Activated CD8-positive, alpha-beta memory T cell treated with anti-CD3 and anti-CD28 coated beads for 36 hours (primary cell): ENCODE measurements around the gene LECT2. TPM values are rescaled to one million over a fixed set of nuclear protein-coding genes. Genes with fewer than 3 reads are reported as not detected.

ENCODE experiments used
- CTCF ChIA-PET: fragments of 350-600 bp; sonication (Branson Sonifier 250); formaldehyde crosslinking; loops from one replicate; lab custom pipeline; 2021; ENCODE audit warnings: antibody characterized with exemption; lab: Charles Lee
- POLR2A ChIA-PET: fragments of 350-600 bp; sonication (Branson Sonifier 250); formaldehyde crosslinking; loops from one replicate; lab custom pipeline; 2021; ENCODE audit warnings: antibody characterized with exemption; lab: Charles Lee
- total RNA-seq, 2 experiments: library from RNA; stranded (reverse); gene quantifications; one replicate each; pipeline ENCODE4 v1.2.3, GENCODE V29; 2021

Gene LECT2
- total RNA-seq, 2 experiments from 2014 or later: not detected

DNA sequence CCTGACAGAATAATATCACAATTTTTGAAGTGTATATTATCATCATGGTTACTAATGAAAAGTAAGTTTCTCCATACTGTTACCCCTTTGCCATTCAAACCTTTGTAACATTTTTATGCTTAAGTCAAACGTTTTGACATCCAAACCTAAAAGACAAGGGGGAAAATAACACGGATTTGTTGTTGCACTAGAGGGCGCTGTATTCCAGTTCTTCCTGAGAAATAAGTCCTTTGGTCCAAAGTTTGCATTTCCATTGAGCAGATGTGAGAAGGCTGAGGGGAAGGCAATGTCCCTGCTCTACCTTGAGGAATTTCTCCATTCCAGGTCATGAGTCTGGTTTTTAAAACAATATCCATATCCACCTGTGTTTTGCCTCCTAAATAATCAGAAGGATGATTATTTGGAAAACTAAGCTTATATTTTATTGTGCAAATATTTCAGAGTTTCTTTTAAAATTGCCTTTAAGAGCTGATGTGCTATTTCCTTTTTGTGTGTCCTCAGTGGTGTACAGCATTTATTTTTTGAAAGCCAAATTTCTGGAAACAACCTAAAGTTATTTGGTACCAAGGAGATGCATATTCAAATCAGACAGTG is 9.7 kb downstream of the LECT2 start:
- POLR2A ChIA-PET: no interaction called here
- CTCF ChIA-PET: interaction anchor here (0.6 to 1.3 kb wide), 6 partner anchors 16 to 138 kb away, joined by 3 read pairs; no protein-coding TSS in a partner anchor

DNA sequence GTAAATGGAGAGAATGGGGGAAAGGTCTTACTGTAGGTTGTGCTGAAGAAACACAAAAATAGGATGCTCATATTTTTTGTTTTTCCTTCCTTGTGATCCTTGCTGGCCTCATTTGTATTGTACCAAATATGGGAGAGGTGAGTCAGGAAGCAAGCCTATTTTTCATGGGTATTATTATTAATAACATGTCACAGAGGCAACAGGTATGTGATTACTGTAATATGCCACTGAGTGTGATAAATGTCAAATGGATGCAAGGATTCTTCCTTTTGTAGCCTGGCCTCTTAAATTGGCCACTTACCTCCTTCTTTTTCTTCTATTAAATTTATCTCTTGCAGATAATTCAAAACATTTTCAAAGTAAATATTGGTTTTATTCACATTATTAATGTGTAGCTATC is 10.2 kb downstream of the LECT2 start:
- CTCF ChIA-PET: interaction anchor here (0.9 to 1.3 kb wide), 3 partner anchors 17 to 135 kb away, joined by 3 read pairs; no protein-coding TSS in a partner anchor

DNA sequence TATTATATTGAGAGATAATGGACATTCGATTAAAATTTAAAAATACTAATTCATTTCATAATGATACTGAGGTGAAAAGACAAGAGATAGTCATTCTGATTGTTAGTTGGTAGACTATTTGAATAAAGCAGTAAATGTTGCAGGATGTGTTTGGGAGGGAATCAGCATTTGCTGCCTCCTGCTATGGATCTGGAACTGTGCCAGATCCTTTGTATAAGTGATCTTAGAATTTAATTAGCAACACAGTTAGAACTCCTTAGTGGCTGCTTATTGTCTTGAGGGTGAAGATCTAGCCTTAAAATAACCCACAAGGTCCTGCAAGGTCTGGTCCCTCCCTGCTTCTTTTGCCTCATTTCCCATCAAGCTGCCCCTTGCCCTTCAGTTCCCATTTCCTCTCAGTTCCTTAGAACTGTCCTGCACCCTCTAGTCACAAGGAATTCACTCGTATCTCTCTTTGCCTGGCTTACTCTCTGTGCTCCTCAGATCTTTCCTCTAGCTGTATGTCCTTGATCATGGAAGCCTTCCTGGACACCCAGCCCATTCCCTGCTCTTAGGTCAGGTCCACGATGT is 12.5 kb downstream of the LECT2 start:
- CTCF ChIA-PET: interaction anchor here (1.3 kb wide), 1 partner anchor 139 kb away, joined by 4 read pairs; no protein-coding TSS in a partner anchor
- POLR2A ChIA-PET: no interaction called here

More for the DNA sequence above, 10.2 kb downstream of the LECT2 start:
- POLR2A ChIA-PET: no interaction called here

DNA sequence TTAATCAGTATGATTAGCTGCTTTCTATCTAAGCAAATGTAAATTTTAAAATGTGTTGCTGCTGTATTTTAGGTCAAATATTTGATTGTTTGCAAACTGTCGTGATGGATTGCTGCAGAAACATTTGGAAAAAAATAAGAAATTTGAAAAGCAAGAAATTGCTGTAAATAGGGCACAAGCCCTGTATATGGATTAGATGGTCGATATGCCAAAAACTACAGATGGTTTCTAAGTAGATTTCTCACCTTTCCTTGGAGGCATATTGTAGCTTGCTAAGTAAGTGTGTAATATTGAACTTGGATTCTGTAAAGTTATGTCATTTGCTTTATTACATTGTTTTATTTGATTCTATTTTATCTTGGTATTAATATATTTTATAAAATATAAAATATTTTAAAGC is 13.1 kb downstream of the LECT2 start:
- ChIA-PET CTCF (no interaction called here), POLR2A (no interaction called here)

- ChIA-PET CTCF (interaction anchor here (0.7 kb wide), 1 partner anchor 8 kb away, joined by 3 read pairs; no protein-coding TSS in a partner anchor), POLR2A (no interaction called here)
Observed at GRCh38 chr5:135937245-135937911, 17.4 kb downstream of the LECT2 start.

DNA sequence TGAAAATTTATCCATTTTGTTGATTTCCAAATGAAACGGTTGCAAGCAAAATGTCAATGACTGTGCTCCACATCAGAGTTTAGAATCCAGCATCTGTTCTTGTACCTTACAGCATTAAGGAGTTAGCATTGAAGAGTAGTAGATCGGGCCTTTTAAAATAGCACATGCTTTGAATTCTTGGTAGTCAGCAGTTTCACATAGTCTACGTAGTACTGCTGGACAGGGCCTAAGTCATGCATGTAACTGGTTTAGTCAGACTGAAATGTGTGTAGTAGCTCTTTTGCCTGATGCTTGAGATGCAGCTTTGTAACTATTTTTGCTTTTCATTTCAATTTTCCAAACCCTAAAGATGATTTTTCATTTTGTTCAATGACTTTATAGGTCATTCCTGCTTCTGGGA is 19.8 kb downstream of the LECT2 start:
- ChIA-PET POLR2A (no interaction called here), CTCF (no interaction called here)

GRCh38 chr5:135930949-135931295 is 23.9 kb downstream of the LECT2 start:
- POLR2A ChIA-PET: no interaction called here
- CTCF ChIA-PET: no interaction called here

DNA sequence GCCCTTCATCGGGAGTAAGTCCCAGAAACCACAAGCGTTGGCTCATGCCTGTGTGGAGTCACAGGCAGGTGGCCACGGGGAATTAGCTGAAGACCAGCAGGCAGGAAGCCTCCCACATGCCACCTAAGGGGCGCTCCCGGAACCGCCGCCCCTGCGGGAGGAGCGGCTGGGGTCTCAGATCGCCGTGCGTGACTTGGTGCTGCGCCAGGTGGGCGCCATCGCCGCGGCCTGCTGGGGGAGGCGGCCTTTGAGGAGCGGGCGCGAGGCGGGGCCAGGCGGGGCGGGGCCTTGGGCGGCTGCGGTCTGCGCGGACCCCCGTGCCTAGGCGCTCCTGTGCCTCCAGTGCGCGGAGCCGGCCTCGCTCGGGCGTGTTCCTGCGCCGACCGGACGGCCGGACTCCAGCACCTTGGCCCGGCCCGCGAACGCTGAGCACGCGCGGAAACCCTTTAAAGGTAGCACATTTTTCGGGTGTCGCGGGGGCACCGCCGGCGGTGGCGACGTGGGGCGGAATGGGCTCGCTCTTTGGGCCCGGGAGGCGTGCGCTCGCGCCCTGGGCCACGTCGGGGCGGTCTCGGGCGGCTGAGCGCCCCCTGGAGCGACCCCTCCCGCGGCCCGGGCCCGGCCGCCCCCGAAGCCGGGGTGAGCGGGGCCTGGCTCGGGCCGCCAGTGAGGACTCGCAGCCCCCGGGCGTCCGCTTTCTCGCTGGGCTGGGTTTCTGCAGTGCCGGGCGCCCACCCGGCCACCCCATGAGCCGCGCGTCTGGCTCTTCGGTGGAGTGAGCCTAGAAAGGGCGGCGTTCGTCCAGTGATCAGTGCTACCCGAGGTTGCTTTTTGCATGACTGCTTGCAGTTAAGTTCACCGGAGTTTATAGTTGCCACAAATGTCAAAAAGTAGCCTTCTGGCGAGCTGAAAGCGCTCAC is 24.5 kb downstream of the LECT2 start:
- CTCF ChIA-PET: no interaction called here

DNA sequence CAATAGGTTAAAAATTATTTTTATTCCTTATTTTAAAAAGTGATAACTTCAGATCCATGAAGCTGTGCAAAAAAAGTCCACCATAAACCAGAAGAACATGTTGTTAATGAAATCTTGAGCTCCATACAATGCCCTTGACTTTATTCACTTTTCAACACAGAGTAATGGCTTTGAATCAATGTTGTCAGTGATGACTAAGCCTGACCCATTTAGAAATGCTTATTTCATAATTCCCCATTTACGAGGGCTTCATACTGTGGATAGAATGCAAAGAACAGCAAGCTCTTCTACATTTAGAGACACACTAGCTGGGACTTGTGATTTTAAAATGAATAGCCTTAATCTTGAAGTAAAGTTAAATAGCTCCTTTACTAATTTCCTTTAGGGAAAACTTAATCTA is 33.4 kb downstream of the LECT2 start:
- CTCF ChIA-PET: no interaction called here

More for the DNA sequence above, 24.5 kb downstream of the LECT2 start:
- POLR2A ChIA-PET: no interaction called here

GRCh38 chr5:135920199-135920598 is 34.6 kb downstream of the LECT2 start:
- POLR2A ChIA-PET: no interaction called here
- CTCF ChIA-PET: interaction anchor here (1.0 to 1.2 kb wide), 2 partner anchors 24 to 25 kb away, joined by 3 read pairs; no protein-coding TSS in a partner anchor

More for the DNA sequence above, 33.4 kb downstream of the LECT2 start:
- POLR2A ChIA-PET: no interaction called here

DNA sequence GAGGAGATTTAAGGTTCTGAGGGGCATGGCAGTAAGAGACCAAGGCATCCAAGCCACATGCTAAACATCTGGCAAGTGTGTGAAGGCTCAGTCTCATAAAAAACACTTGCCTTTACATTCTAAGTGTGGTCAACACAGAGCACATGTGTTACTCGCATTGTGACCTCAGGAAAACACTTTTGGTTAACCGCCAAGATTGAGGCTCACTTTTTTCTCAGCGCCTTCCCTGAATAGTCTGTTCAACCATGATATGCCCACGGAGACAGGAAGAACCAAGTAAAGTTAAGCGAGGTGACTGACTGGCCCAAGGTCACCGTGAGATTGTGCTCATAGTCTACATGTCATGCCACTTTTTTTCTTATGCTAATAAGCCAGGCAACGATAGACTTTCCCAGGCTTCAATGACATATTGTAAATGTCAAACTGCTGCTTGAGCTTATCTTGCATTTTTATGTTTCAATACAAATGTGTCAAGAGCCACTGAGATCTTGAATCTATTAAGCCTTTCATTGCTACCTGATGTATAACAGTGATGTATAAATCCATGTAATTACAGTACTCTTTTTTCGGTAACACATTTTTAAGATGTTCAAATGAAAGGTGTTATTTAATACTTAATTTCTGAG is 38.0 kb downstream of the LECT2 start:
- POLR2A ChIA-PET: no interaction called here
- CTCF ChIA-PET: interaction anchor here (1.3 kb wide), 1 partner anchor 26 kb away, joined by 4 read pairs; no protein-coding TSS in a partner anchor

DNA sequence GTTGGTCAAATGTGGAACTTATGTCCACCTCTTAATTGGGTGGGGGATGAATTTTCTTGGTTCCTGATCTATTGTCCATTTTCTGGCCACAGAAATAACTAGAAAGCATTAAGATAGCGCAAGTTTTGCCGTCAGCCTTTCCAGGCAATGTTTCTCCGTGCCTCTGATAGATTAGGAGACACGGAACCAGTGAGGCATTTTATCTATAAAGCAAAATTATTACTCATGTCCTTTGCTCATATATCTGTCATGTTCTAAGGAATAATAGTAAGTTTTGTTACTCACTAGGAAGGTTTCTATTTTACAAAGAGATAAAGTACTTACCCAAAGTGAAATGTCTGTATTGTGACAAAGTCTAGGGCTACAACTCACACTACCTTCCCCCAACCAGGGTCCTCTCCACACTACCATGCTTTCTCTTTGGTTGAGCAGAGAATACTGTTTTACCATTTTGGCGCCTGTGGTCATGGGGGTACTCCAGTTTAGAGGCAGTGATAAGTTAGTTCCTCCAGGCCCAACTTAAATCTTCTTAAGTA is 39.2 kb downstream of the LECT2 start:
- CTCF ChIA-PET: interaction anchor here (1.4 kb wide), 1 partner anchor 20 kb away, joined by 7 read pairs; the partner anchor contains the start of gene IL9
- POLR2A ChIA-PET: interaction anchor here (0.6 to 2.1 kb wide), 2 partner anchors 14 to 24 kb away, joined by 4 to 9 read pairs; no protein-coding TSS in a partner anchor

DNA sequence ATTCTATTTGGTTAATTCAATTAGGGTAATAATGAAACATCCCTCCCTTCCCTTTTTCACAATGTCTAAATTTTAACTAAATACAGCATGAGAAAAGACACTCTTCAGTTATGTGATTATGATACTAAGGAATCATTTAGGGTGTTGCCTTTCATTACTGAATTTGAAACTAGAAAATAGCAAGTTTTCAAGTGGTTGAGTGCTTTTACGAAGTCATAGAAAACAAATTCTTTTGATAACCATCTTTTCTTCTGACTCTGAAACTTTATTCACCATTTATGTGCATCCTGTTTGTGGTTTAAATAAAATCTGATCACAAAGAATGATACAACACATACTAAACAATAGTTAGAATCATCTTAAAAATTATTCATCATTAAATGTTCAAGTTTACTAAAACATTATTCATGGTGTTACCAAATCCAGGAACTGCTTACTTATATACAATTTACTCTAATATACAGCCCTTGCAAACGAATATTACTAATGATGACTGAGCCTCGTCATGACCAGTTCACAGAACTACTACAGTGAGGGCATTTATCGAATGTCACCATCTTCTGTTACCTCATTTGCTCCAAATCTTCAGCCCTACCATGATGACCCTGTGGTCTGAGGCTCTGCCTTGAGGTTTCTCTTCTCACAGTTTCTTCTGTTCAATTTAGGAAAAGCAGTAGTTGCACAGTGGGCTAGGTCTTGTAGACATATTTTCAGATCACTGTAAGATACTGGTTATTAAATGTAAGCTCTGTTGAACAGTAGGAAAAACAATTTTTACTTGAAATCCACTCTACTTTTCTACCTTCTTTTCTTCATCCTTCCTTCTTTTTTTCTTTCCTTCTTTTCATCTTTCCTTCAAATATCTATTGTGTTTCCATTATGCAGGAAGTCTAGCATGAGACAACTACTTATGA is 40.8 kb downstream of the LECT2 start:
- CTCF ChIA-PET: interaction anchor here (1.4 to 2.0 kb wide), 2 partner anchors 19 to 23 kb away, joined by 7 read pairs; partner anchors contain the start of gene IL9

GRCh38 chr5:135905144-135905543 is 49.6 kb downstream of the LECT2 start:
- ChIA-PET CTCF (no interaction called here), POLR2A (no interaction called here)

More for the DNA sequence above, 40.8 kb downstream of the LECT2 start:
- POLR2A ChIA-PET: interaction anchor here (2.1 kb wide), 1 partner anchor 23 kb away, joined by 9 read pairs; no protein-coding TSS in a partner anchor

- ChIA-PET CTCF (no interaction called here), POLR2A (no interaction called here)
Observed at GRCh38 chr5:135901633-135902032, 53.1 kb downstream of the LECT2 start.

- CTCF ChIA-PET: no interaction called here
- POLR2A ChIA-PET: no interaction called here
Observed at GRCh38 chr5:135900276-135900675, 54.5 kb downstream of the LECT2 start.

- ChIA-PET CTCF (interaction anchor here (1.5 kb wide), 1 partner anchor 10 kb away, joined by 3 read pairs; no protein-coding TSS in a partner anchor), POLR2A (no interaction called here)
Observed at GRCh38 chr5:135898651-135899050, 56.1 kb downstream of the LECT2 start.
